HL-60/S4 treated with retinoic acid at 250 ng/mL for 4 days and 3 days (cell line): Measurements from ENCODE around the gene FAM186B.

ENCODE experiments used
- in situ Hi-C: fragments of 300-500 bp; cut with MboI; formaldehyde crosslinking; loops from 2 replicates; pipeline ENCODE4 v1.7.0; 2022; ENCODE audit warnings: low sequenced_read_pairs

FAM186B gene

GRCh38 chr12:49636979-49637755 lies 31.7 kb upstream of the FAM186B start:
- in situ Hi-C loops: no loop called here

GRCh38 chr12:49636574-49636973 lies 31.1 kb upstream of the FAM186B start:
- in situ Hi-C loops: no loop called here

GRCh38 chr12:49635656-49636055 lies 30.2 kb upstream of the FAM186B start:
- in situ Hi-C loops: no loop called here

GRCh38 chr12:49635036-49635435 lies 29.6 kb upstream of the FAM186B start:
- in situ Hi-C loops: no loop called here

- in situ Hi-C loops: no loop called here
Measured at GRCh38 chr12:49633703-49634345, 28.4 kb upstream of the FAM186B start.

- in situ Hi-C loops: no loop called here
Measured at GRCh38 chr12:49632986-49633702, 27.7 kb upstream of the FAM186B start.

- in situ Hi-C loops: no loop called here
Measured at GRCh38 chr12:49632401-49632800, 27.0 kb upstream of the FAM186B start.

GRCh38 chr12:49631336-49631907 lies 26.0 kb upstream of the FAM186B start:
- in situ Hi-C loops: no loop called here

GRCh38 chr12:49627752-49628360 lies 22.4 kb upstream of the FAM186B start:
- in situ Hi-C loops: no loop called here

GRCh38 chr12:49626836-49627235 lies 21.4 kb upstream of the FAM186B start:
- in situ Hi-C loops: no loop called here

GRCh38 chr12:49626169-49626835 lies 20.9 kb upstream of the FAM186B start:
- in situ Hi-C loops: no loop called here

GRCh38 chr12:49624921-49625577 lies 19.6 kb upstream of the FAM186B start:
- in situ Hi-C loops: no loop called here

- in situ Hi-C loops: no loop called here
Measured at GRCh38 chr12:49623142-49623904, 17.9 kb upstream of the FAM186B start, which contains the start of gene PRPF40B. TSS of gene PRPF40B (plus strand) at chr12:49623561. CDS start at chr12:49623591, 30 bp downstream.

GRCh38 chr12:49622501-49623141 lies 17.2 kb upstream of the FAM186B start:
- in situ Hi-C loops: no loop called here

GRCh38 chr12:49621651-49622500 lies 16.4 kb upstream of the FAM186B start:
- in situ Hi-C loops: no loop called here

GRCh38 chr12:49619286-49619685 lies 13.8 kb upstream of the FAM186B start:
- in situ Hi-C loops: no loop called here

- in situ Hi-C loops: no loop called here
Measured at GRCh38 chr12:49618576-49618975, 13.1 kb upstream of the FAM186B start.
